A172 (cell line): ENCODE data around the gene UTRN. TPM values are rescaled to one million over a fixed set of nuclear protein-coding genes. Genes with fewer than 3 reads are reported as not detected.

Source experiments
- total RNA-seq: library from RNA; depleted of rRNA; stranded (reverse); fragments of >200 nt; shearing (Covaris generic); gene quantifications from 2 replicates; pipeline ENCODE4 v1.2.3, GENCODE V29; 2014; rRNA removed

Gene UTRN
- total RNA-seq, 1 experiment from 2014 or later: 37.0 TPM

Other genes with a start within 250 kb of the UTRN start
- 118 and 150 TPM in 2 replicates for gene SF3B5, start 189.8 kb upstream of the UTRN start, total RNA-seq
- gene STX11, start 134.8 kb upstream of the UTRN start, total RNA-seq: 0.86 and 0.88 TPM in 2 replicates